PC-3 (cell line): ENCODE data around the gene EIF4A3.

Experiments used
- EZH2 ChIP-seq: fragments of 300-600 bp; sonication (generic); IDR thresholded peaks from one replicate; pipeline ENCODE4 v1.6.1; 2017; ENCODE audit warnings: antibody characterized with exemption, mild to moderate bottlenecking, low read length; ENCODE audit not compliant: unreplicated experiment
- EZH2phosphoT487 ChIP-seq: fragments of 300-600 bp; sonication (generic); IDR thresholded peaks from 2 replicates; pipeline ENCODE4 v1.6.1; 2018; ENCODE audit warnings: mild to moderate bottlenecking, antibody characterized with exemption, low read length, borderline replicate concordance
- TF ChIP-seq, protein P1 (sequence below): fragments of 300-600 bp; sonication (generic); conservative IDR thresholded peaks from 2 replicates; pipeline ENCODE4 v1.5.1; 2017; ENCODE audit warnings: antibody characterized with exemption, low read depth, mild to moderate bottlenecking, low read length

DNA sequence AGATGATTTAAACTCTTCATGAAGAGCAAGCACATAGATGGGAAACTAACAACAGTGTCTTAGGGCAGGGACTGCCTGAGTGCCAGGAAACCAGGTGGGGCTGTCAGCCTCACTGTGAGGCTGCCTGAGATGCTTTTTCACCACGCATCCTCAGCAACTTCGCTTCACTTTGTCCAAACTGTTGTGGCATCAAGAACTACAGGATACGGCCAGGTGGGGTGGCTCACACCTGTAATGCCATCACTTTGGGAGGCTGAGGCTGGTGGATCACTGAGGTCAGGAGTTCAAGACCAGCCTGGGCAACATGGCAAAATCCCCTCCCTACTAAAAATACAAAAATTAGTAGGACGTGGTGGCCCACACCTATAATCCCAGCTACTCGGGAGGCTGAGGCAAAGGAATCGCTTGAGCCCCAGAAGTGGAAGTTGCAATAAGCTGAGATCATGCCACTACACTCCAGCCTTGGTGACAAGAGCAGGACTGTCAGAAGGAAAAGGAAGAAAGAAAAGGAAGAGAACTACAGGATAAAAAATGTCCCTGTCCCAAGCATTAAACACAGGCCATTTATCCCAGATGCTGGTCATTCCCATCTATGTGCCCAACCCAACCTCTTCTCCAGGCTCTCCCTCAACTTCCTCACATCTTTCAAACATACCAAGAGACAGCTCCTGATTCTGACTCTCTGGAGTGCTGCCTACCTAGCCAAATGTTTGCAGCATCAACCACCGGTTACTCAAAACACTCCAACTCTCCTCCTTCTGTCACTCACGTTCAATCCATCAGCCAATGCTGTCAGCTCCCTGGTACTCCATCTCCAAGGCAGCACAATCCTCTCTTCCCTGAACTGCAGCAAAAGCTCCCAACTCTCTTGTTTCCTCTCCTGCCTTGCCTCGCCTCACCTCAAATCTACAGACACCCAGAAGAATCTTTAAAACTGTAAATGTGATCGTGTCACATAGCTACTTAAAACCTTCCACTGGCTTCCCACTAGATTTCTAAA lies 1.6 kb downstream of the EIF4A3 start:
- TF ChIP-seq EZH2phosphoT487, result no peak
- TF ChIP-seq, protein P1, sequence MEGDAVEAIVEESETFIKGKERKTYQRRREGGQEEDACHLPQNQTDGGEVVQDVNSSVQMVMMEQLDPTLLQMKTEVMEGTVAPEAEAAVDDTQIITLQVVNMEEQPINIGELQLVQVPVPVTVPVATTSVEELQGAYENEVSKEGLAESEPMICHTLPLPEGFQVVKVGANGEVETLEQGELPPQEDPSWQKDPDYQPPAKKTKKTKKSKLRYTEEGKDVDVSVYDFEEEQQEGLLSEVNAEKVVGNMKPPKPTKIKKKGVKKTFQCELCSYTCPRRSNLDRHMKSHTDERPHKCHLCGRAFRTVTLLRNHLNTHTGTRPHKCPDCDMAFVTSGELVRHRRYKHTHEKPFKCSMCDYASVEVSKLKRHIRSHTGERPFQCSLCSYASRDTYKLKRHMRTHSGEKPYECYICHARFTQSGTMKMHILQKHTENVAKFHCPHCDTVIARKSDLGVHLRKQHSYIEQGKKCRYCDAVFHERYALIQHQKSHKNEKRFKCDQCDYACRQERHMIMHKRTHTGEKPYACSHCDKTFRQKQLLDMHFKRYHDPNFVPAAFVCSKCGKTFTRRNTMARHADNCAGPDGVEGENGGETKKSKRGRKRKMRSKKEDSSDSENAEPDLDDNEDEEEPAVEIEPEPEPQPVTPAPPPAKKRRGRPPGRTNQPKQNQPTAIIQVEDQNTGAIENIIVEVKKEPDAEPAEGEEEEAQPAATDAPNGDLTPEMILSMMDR, result no peak
- no peak for TF ChIP-seq EZH2
